HG02970 (cell line): ENCODE data around the gene SLC30A2.

Experiments
- ATAC-seq: cut with Tn5 transposase; IDR thresholded peaks from one replicate; pipeline ENCODE4 v1.9.1; 2021; ENCODE audit warnings: mild to moderate bottlenecking, moderate library complexity, moderate number of reproducible peaks; ENCODE audit not compliant: unreplicated experiment, low FRiP score

Gene SLC30A2

DNA sequence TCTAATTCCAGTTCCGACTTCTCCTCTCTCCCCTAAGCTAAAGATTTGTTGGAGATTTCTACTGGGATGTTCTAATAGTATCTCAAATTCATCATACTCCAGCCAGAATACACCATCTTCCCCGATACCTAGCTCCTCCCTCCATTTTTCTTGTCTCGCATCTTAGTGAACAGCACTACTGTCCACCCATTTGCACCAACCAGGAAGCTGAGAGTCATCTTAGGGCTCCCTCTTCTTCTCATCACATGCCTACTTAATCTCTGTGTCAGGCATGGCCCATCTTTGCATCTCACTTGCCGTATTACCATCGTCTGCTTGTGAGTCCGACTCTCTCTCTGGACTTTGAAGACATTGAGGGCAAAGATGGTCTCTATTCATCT, 25.0 kb upstream of the SLC30A2 start:
- no peak for ATAC-seq

DNA sequence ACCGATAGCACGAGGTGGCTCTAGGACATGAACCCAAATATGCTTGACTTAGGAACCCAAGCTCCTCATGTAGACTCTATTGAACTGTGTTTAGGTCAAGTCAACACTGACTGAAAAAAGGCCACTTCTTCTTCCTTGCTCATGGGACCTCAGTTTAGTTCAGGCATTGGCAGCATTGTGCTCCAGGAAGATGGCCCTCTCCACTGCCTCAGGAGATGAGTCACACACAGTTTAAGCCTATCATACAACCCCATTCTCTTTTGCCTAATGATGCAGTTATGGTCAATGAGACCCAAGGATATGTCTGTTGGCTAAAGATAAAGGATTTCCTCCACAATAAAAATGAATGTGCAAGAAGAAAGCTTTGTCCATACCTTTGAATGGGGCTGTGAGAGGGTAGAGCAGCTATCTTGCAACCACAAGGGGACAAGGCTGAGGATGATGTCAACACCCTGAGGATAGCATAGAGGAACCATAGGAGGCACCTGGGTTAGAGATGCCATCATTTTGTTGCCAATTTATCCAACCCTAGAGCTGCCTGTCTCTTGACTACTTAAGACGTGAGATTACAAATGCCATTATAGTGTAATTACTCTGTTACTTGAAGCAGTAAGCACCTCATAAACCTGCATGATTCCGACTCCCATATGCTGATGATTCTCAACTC, 24.5 kb upstream of the SLC30A2 start:
- no peak for ATAC-seq

DNA sequence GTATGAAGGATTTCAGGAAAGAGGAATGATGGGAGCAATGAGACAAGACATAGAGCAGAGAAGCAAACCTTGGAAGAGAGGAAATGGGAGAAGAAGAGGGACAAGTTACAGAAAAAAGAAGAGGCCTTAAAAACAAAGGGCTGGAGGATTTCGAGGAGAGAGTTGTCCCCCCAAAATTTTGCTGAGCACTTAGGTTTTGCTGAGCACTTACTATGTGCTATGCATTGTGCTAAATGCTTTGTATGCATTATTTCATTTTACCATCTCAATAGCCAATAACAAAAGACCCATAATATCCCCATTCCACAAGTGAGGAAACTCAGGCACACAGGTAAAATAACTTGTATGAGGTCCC, 24.0 kb upstream of the SLC30A2 start:
- no peak for ATAC-seq

DNA sequence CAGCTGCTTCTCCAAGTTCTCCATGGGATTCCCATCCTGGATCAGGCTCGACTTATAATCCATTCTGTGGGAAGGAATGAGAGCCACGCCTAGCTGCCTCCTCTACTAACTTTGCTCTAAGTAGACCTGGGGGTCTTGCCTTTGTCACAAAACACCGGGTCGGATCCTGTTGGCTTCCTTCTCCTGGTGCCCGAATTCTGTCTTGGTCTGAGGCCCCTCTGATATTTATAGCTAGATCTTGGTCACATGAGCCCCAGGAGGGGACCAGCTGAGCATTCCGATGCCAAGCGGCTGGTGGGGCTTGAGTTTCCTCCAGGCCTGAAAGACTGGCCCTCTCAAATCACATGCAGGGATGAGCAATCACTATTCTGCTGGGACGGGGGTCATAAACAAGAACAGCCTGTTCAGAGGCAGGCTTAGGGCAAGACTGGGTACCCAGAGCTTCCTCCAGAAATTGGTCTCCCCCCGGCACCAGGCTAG, 21.6 kb upstream of the SLC30A2 start, which contains the start of gene TRIM63:
TSS of gene TRIM63 (minus strand) at position 199 of the 480 bp plus-strand sequence. CDS start at position 63, 136 bp downstream.
- no peak for ATAC-seq

DNA sequence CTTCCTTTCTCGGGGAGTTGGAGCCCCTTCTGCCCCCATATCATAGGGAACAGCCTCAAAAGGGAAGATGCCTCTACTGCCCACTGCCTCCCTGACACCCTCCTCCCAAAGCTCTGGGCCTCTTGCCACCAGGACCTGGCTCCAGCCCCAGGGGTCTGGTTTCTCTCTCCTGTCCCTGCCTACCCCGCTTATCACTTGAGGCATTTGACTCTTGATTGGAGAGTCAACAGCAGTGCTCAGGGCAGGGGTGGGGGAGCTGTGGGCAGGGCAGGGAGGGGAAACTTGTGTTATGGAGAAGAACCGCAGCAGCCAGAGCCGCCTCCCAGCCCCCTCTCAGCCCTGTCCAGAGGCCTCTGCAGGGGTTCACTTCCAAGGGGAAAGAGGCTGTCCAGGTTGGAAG, 20.9 kb upstream of the SLC30A2 start:
- ATAC-seq: no peak

DNA sequence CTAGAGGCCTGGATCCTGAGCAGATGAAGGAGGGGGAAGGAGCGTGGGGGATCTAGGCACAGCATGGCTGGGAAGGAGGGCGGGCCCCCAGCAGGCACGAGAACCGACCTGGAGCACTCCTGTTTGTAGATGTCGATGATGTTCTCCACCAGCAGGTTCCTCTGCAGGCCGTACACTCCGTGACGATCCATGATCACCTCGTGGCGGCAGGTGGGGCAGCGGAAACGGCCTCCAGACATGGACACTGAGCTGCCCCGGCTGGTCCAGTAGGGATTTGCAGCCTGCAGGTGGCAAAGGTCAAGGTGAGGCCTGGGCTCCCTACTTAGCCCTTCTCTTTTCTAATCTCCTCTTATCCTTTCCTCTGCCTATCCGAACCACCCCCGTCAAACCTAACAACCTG, 20.2 kb upstream of the SLC30A2 start:
- no peak for ATAC-seq

DNA sequence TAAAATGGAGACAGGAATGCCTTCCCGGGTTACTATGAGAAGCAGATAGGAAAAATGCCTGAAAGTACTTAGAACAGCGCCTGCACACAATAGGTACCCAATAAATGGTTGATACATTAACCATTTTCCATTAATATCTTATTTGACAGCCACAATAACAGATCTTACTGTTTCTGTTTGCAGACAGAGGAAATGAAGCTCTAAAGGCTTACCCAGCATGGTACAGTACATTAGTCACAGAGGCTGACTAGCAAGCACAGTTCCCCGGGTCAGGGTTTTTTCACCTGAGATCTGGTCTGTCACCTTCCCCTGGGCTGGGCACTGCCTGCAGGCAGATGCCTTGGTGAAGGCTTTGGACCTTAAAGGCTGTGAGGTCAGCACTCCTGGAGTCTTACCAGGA, 18.6 kb upstream of the SLC30A2 start:
- no peak for ATAC-seq

DNA sequence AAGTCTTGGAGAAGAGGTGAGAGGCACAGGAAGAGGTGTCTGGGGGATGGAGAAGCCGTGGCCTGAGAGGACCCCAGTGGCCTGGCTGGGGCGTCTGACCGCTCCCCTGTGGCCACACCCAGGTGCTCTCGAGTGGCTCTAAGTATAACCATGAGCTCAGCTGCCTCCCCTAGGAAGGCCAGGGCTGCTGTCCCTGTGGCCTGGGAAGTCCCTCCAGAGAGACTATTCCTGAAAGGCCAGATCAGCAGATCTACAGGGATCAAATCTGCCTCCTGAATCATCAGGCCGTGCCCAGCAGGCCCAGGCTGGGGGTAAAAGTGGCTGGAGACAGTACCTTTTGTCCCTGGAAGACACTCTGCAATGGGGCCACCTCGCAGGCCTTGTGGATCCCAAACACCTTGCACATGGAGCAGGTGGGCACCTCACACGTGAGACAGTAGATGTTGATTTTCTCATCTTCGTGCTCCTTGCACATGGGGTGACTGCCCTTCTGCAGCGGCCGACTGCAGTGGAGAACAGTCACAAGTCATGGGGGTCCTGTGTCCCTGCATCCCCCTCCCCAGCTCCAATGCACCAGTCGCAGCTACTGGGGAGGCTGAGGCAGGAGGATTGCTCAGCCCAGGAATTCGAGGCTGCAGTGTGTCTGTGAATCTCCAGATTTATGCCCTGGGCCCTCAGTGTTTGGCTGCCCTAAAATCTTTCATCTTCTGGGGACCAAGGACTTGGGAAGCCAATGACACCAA, 15.1 kb upstream of the SLC30A2 start:
- no peak for ATAC-seq

DNA sequence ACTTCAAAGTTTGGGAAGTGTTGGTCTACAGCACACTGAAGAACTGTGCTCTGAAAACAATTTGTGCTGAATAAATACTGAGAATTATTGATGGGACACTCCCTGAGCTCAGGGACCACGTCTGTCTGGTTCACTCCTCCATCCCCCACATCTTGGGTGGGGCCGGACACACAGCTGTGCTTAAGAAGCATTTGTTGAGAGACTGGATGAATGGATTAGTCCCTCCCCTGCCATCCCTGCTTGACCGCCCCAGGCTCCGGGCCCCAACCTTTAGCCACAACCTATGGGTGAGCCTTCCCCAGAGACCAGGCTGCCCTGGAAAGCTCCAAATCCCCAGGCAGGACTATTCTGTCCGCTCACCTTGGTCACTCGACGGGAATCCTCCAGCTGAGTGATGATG, 14.0 kb upstream of the SLC30A2 start:
- ATAC-seq: no peak

DNA sequence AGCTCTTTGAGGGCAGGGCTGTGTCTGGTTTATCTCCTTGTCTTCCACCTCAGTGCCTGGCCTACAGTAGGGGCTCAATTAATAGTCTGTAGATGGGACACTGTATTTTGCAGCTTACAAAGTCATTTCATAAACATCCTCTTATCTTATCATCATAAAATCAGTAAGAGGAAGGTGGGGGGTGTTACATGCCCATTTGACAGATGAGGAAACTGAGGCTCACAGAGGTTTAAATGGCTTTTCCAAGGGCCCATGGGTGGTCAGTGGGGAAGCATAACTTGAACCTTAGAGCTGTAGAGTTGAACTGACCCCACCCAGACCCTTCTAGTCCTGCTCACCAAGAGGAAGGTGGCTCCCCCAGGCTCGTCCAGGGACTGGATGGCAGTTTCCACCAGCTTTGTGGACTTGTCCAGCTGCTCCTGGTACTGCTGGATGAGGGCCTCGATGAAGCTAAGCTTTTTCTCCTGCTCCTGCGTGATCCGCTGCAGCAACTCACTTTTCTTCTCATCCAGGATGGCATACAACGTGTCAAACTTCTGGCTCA, 12.2 kb upstream of the SLC30A2 start:
- no peak for ATAC-seq

DNA sequence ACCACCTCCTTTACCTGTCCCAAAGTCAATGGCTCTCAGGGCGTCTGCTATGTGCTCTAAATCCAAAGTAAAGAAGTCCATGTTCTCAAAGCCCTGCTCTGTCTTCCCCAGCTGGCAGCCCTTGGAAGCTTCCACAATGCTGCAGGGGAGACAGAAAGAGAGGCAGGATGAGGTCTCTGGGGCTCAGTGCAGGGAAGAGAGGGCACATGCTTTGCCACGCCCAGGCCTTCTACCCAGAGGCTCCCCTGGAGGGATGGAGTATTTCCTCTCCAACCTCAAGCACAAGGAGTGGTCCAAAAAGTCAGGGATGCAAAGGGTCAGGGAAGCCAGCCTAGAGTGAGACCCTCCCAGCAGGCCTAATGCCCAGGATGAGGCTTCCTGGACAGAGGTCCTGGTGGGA, 11.3 kb upstream of the SLC30A2 start:
- ATAC-seq: no peak

DNA sequence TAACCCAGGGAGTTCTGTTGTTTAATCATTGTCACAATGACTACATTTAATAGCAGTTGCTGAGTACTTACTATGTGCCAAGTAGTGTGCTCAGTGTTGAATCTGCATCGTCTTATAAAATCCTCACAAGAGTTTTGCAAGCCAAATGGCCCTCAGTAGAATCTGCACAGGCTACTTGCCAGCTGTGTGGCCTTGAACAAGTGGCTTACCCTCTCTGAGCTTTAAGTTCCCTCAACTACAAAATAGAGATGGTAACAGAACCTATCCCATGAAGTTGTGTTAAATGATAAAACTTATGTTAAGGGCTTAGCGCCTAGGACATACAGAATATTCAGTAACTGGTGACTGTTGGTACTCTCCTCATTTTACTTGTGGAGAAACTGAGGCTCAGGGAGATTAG, 9.1 kb upstream of the SLC30A2 start:
- ATAC-seq: no peak

DNA sequence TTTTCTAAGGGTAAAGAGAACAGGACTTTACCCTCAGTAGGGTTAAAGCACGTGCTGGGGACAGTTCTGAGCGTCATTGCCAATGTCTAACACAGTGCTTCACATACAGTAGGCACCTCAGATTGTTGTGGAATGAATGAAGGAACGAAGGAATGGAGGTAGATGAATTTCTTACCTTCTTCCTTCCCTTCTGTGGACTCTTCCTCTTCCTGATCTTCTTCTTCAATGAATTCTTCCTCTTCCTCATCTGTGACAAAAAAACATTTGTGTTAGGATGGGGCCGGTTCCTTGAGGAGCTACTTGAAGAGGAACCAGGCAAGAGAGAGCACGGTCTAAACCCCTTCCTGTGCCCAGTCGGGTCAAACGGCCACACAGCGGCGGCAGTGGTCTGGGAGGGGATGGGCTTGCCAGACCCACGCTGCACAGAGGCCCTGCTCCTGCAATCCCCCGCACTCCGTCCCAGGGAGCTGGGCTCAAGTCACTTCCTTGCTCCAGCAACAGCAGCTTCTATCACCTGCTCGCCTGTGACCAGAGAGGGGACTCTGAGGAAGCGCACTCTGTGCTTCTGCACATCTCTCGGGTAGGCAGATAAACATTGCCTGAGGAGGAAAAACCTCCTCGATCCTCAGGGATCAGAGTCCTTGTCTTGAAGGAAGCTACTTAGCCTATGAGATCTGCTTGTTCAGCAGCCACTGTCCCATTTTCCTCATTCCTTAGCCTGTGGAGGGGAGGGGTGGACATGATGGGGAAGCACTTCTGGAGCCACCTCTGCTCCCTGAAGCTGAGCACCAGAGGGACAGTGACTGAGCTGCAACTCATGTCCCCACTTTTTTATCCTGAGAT, 8.0 kb upstream of the SLC30A2 start:
- no peak for ATAC-seq

DNA sequence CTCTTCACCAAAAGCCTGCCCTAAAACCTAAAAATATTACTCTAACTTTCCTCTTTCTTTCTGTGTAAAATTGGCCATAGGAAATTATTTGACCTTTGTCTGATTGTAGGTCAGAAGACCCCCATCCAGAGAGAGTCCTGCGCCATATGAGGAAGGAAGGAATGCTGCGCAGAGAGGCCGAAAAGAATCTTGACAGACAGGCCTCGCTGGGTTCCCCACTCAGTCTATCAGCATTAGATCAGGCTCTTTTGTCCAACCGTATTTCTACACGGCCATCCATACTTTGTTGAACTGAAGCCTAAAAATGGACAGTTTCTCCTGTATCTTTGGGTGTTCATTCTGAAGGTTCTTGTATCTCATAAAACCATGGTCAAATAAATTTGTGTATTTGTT, 4.3 kb upstream of the SLC30A2 start:
- ATAC-seq: no peak

DNA sequence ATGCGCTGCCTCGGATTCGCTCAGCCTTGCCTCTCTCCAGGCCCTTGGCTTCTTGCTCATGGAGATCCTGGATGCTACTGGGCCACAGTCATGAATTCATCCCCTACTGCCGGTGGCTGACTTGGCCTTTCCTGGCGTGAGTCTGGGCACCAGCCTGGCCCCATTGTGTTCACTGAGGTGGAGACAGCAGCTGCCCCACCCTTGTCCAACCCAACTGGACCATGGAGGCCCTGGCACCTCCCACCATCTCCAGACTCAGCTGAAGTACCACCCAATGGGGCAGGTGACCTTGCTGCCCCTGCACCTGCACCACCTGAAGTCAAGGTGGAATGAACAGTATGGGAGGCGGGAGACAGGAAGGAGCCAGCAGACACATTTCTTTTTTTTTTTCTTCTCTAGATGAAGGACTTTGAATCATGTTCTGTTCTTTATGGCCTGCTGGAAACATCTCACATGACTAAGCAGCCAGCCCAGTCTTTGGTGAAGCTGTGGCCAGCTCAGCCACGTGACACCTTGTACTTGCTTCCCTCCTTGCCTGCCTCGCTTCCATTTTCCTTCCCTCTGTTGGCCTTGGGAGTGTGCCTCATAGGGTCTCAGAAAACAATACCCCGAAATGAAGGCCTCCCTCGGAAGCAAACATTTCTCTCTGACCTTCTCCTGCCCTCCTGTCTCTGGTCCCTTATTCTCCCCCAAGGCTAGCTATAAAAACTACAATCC, 3.8 kb upstream of the SLC30A2 start:
- ATAC-seq: no peak

DNA sequence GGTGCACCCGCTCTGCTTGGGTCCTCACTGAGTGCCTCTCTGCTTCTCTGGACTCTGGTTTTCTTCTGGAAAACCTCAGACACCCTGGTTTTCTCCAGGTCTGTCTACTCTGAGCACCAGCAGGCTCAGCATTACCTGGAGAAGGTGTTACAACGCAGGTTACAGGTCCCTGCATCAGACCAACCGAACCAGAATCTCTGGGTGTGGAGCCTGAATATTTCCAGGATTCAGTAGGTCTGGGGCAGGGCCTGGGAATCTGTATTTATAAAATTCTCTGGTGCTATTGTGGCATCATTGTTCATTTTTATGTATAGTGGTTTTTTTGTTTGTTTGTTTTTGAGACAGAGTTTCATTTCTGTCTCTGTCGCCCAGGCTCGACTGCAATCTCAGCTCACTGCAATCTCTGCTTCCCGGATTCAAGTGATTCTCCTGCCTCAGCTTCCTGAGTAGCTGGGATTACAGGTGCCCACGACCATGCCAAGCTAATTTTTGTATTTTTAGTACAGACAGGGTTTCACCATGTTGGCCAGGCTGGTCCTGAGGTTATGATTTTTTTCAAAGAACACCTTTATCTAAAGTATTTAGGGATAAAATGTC, 1.5 kb upstream of the SLC30A2 start:
- ATAC-seq: no peak

DNA sequence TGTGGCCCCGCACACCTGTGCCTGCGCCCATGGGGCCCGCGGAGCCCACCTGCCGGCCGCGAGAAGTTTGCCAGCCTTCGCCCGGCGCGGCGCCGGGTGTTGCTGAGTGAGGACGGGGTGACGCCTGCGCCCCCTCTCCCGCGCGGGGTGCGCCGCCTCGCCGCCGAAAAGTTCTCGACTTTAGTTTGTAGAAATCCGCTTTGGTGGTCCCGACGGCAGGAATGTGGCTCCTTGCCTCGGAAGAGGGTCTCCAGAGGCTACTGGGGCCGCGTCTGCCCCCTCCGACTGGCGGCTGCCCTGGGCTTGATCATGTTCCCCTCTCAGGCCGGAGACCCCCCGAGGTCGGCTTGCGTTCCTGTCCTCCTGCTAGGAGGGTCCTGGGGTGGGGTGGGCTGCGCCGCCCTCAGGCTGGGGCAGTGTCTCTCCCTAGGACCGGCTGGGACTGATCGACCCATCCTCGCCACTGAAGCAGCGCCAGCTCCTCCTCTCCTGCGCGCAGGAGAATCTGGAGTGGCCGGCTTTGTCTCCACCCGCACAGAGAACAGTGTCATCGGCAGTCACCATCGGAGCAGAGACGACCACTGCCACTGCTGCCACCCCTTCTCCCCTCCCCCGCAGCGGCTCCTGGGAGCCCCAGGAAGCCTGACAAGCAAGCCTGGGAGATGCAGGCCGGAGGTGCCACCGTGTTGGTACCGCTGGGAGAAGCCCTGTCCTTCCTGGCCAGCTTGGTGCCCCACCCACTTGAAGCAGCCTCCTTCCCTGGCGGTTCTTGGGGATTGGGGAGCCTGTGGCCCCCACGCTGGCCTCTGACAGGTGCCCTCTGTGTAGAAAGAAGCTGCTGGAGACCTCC, 553 bp upstream of the SLC30A2 start:
- no peak for ATAC-seq

DNA sequence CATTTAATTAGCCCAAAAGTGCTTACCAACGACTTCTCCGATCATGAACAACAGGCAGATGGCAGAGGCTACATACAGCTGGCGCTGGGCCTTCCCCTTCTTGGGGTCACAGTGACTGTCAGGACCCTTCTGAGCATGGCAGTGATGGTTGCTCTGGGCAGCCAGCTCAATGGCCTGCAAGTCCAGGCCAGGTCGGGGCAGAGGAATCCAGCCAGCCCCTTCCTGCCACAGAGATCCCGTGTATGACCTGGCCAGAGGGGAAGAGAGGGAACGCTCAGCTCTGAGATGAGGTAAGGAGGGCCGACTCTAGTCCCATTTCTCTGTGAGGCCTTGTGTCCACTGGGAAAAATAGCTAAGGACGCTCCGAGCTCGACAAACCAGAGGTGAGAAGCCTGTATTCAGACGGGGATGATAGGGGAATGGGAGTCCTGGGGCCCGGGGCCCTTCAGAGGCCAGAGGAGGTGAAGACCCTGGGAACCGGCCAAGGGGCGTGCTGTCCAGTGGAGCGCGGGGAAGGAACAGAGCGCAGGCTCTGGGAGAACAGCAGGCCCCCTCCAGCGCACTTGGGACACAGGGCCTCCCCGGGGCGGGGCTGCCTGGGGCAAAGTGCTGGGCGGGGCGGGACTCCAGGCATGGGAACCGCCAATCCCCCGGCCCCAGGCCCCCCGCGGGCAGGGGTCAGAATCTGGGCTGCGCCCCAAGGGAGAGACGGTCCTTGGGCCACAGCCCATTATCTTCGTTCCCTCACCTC, 772 bp downstream of the SLC30A2 start:
- ATAC-seq: no peak
